GM23338 (cell line): ENCODE data around the gene MOB3B. TPM values are rescaled to one million over a fixed set of nuclear protein-coding genes. Genes with fewer than 3 reads are reported as not detected.

Experiments
- ATAC-seq: fragments of 200-7000 bp; cut with Tn5 transposase; 3 replicates; pipeline ENCODE4 v1.9.1; 2020
- DNase-seq: peaks from one replicate; pipeline ENCODE4 v3.0.0-alpha.2; 2015; ENCODE audit warnings: low spot score
- H2AFZ ChIP-seq: fragments of 200-600 bp; sonication (generic); 2 replicates; pipeline ENCODE4 v1.8.0; 2016; ENCODE audit warnings: antibody characterized with exemption, mild to moderate bottlenecking, moderate library complexity
- H3F3A ChIP-seq: fragments of 200-600 bp; sonication (generic); replicated peaks from 2 replicates; pipeline ENCODE4 v1.8.0; 2017; ENCODE audit warnings: antibody characterized with exemption, mixed run types, low read depth
- H3K27ac ChIP-seq: fragments of 200-600 bp; sonication (generic); 2 replicates; pipeline ENCODE4 v1.6.1; 2016; ENCODE audit warnings: low read depth
- H3K27me3 ChIP-seq: fragments of 200-600 bp; sonication (generic); 2 replicates; pipeline ENCODE4 v1.8.0; 2016; ENCODE audit warnings: mild to moderate bottlenecking, mixed run types, moderate library complexity; ENCODE audit not compliant: insufficient read depth
- H3K36me3 ChIP-seq: fragments of 200-600 bp; sonication (generic); 2 replicates; pipeline ENCODE4 v1.8.0; 2016; ENCODE audit warnings: mild to moderate bottlenecking; ENCODE audit not compliant: insufficient read depth
- H3K4me1 ChIP-seq: fragments of 200-600 bp; sonication (generic); 2 replicates; pipeline ENCODE4 v1.8.0; 2016; ENCODE audit warnings: mild to moderate bottlenecking, moderate library complexity; ENCODE audit not compliant: insufficient read depth
- H3K4me2 ChIP-seq: fragments of 200-600 bp; sonication (generic); 2 replicates; pipeline ENCODE4 v1.7.1; 2017; ENCODE audit warnings: mixed run types
- H3K4me3 ChIP-seq: fragments of 200-600 bp; sonication (generic); 2 replicates; pipeline ENCODE4 v1.6.1; 2016; ENCODE audit warnings: mixed run types
- H3K79me2 ChIP-seq: fragments of 200-600 bp; sonication (generic); replicated peaks from 2 replicates; pipeline ENCODE4 v1.8.0; 2017; ENCODE audit warnings: mild to moderate bottlenecking; ENCODE audit not compliant: insufficient read depth
- H3K9me2 ChIP-seq: fragments of 200-600 bp; sonication (generic); 2 replicates; pipeline ENCODE4 v1.8.0; 2017; ENCODE audit not compliant: insufficient read depth
- H4K20me1 ChIP-seq: fragments of 200-600 bp; sonication (generic); replicated peaks from 2 replicates; pipeline ENCODE4 v1.8.0; 2017; ENCODE audit warnings: mild to moderate bottlenecking; ENCODE audit not compliant: insufficient read depth
- H3K27ac Mint-ChIP-seq: 2 replicates; pipeline ENCODE4 v1.8.0; 2020; ENCODE audit warnings: inconsistent platforms, mild to moderate bottlenecking, moderate library complexity, mixed read lengths
- H3K27me3 Mint-ChIP-seq: 3 replicates; pipeline ENCODE4 v1.8.0; 2022; ENCODE audit warnings: low read depth, mild to moderate bottlenecking, moderate library complexity, mixed read lengths, inconsistent platforms; ENCODE audit not compliant: insufficient read depth, poor library complexity
- H3K36me3 Mint-ChIP-seq: 3 replicates; pipeline ENCODE4 v1.8.0; 2021; ENCODE audit warnings: low read depth, mild to moderate bottlenecking, inconsistent platforms, moderate library complexity, mixed read lengths
- H3K4me1 Mint-ChIP-seq: 3 replicates; pipeline ENCODE4 v1.8.0; 2020; ENCODE audit warnings: mild to moderate bottlenecking, inconsistent platforms, mixed read lengths
- H3K4me3 Mint-ChIP-seq: 3 replicates; pipeline ENCODE4 v1.8.0; 2021; ENCODE audit warnings: moderate library complexity, mild to moderate bottlenecking, inconsistent platforms, mixed read lengths
- H3K9me3 Mint-ChIP-seq: 3 replicates; pipeline ENCODE4 v1.8.0; 2020; ENCODE audit warnings: moderate library complexity, mild to moderate bottlenecking, inconsistent platforms, mixed read lengths
- CREB1 ChIP-seq: fragments of 250-450 bp; sonication (Bioruptor Pico); IDR thresholded peaks from 2 replicates; pipeline ENCODE4 v1.5.0; 2020; ENCODE audit warnings: low read depth, mild to moderate bottlenecking, moderate library complexity
- CTCF ChIP-seq, 2 experiments: fragments of 200-600 bp in 1 of 2; sonication (generic) in 1 of 2; conservative IDR thresholded peaks; 2 replicates each; pipeline versions ENCODE4 v1.5.1 to v1.6.1; 2016 to 2017; ENCODE audit warnings: antibody characterized with exemption in 2 of 2, low read depth in 2 of 2, mild to moderate bottlenecking in 2 of 2, moderate library complexity in 1 of 2
- EZH2phosphoT487 ChIP-seq: fragments of 200-600 bp; sonication (generic); IDR thresholded peaks from one replicate; pipeline ENCODE4 v1.8.1; 2018; ENCODE audit warnings: antibody characterized with exemption; ENCODE audit not compliant: unreplicated experiment
- JUNB ChIP-seq: IDR thresholded peaks from one replicate; pipeline ENCODE4 v1.6.1; 2016; ENCODE audit warnings: antibody characterized with exemption; ENCODE audit not compliant: unreplicated experiment
- NANOG ChIP-seq: IDR thresholded peaks from 2 replicates; pipeline ENCODE4 v1.6.1; 2016; ENCODE audit warnings: antibody characterized with exemption, borderline replicate concordance
- POLR2AphosphoS5 ChIP-seq: IDR thresholded peaks from 2 replicates; pipeline ENCODE4 v1.6.1; 2016; ENCODE audit warnings: antibody characterized with exemption, low read depth
- STAT1 ChIP-seq: IDR thresholded peaks from one replicate; pipeline ENCODE4 v1.6.1; 2016; ENCODE audit warnings: antibody characterized with exemption; ENCODE audit not compliant: unreplicated experiment
- ZNF331 ChIP-seq: fragments of 250-450 bp; sonication (Bioruptor Pico); IDR thresholded peaks from 2 replicates; pipeline ENCODE4 v1.5.0; 2020; ENCODE audit warnings: low read depth, mild to moderate bottlenecking, moderate library complexity
- polyA plus RNA-seq: library from polyadenylated mRNA; unstranded; fragments of >200 nt; fragmentation: Nextera tagmentation; extraction: Ambion mirVana; gene quantifications from 2 replicates; pipeline ENCODE4 v1.2.1, GENCODE V29; 2016
- total RNA-seq: library from RNA; depleted of rRNA; stranded (reverse); fragments of >200 nt; shearing (Covaris generic); gene quantifications from 2 replicates; pipeline ENCODE4 v1.2.3, GENCODE V29; 2014
- TF ChIP-seq, protein P1 (sequence below): fragments of 250-450 bp; sonication (Bioruptor Pico); IDR thresholded peaks from 2 replicates; pipeline ENCODE4 v1.5.0; 2020; ENCODE audit warnings: mild to moderate bottlenecking, moderate library complexity
- TF ChIP-seq, protein P2 (sequence below): IDR thresholded peaks from one replicate; pipeline ENCODE4 v1.6.1; 2018; ENCODE audit warnings: antibody characterized with exemption; ENCODE audit not compliant: unreplicated experiment
- TF ChIP-seq, protein P3 (sequence below): IDR thresholded peaks from 2 replicates; pipeline ENCODE4 v1.6.1; 2016; ENCODE audit warnings: antibody characterized with exemption

MOB3B gene
- total and polyA plus RNA-seq, 2 experiments from 2014 or later, result 7.6 to 12.1 TPM

DNA sequence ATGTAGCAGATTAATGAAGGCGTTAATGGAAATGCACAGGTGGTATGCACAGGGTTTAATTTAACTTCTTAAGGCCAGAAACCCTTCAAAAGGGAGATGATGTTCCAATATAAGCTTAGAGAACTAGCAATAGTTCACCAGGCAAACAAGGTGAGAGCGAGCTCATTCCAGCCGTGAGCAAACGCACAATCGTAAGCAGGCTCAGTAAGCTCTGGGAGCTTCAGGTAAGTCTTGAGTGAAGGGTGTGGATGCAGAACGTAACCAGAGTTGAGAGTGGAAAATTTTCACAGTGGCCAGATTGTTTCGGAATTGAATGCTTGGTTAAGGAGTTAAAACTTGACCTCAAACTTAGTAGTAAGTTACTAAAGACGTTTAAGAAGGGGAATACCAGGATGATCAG is 238.3 kb downstream of the MOB3B start (continued):
- TF ChIP-seq, protein P1, sequence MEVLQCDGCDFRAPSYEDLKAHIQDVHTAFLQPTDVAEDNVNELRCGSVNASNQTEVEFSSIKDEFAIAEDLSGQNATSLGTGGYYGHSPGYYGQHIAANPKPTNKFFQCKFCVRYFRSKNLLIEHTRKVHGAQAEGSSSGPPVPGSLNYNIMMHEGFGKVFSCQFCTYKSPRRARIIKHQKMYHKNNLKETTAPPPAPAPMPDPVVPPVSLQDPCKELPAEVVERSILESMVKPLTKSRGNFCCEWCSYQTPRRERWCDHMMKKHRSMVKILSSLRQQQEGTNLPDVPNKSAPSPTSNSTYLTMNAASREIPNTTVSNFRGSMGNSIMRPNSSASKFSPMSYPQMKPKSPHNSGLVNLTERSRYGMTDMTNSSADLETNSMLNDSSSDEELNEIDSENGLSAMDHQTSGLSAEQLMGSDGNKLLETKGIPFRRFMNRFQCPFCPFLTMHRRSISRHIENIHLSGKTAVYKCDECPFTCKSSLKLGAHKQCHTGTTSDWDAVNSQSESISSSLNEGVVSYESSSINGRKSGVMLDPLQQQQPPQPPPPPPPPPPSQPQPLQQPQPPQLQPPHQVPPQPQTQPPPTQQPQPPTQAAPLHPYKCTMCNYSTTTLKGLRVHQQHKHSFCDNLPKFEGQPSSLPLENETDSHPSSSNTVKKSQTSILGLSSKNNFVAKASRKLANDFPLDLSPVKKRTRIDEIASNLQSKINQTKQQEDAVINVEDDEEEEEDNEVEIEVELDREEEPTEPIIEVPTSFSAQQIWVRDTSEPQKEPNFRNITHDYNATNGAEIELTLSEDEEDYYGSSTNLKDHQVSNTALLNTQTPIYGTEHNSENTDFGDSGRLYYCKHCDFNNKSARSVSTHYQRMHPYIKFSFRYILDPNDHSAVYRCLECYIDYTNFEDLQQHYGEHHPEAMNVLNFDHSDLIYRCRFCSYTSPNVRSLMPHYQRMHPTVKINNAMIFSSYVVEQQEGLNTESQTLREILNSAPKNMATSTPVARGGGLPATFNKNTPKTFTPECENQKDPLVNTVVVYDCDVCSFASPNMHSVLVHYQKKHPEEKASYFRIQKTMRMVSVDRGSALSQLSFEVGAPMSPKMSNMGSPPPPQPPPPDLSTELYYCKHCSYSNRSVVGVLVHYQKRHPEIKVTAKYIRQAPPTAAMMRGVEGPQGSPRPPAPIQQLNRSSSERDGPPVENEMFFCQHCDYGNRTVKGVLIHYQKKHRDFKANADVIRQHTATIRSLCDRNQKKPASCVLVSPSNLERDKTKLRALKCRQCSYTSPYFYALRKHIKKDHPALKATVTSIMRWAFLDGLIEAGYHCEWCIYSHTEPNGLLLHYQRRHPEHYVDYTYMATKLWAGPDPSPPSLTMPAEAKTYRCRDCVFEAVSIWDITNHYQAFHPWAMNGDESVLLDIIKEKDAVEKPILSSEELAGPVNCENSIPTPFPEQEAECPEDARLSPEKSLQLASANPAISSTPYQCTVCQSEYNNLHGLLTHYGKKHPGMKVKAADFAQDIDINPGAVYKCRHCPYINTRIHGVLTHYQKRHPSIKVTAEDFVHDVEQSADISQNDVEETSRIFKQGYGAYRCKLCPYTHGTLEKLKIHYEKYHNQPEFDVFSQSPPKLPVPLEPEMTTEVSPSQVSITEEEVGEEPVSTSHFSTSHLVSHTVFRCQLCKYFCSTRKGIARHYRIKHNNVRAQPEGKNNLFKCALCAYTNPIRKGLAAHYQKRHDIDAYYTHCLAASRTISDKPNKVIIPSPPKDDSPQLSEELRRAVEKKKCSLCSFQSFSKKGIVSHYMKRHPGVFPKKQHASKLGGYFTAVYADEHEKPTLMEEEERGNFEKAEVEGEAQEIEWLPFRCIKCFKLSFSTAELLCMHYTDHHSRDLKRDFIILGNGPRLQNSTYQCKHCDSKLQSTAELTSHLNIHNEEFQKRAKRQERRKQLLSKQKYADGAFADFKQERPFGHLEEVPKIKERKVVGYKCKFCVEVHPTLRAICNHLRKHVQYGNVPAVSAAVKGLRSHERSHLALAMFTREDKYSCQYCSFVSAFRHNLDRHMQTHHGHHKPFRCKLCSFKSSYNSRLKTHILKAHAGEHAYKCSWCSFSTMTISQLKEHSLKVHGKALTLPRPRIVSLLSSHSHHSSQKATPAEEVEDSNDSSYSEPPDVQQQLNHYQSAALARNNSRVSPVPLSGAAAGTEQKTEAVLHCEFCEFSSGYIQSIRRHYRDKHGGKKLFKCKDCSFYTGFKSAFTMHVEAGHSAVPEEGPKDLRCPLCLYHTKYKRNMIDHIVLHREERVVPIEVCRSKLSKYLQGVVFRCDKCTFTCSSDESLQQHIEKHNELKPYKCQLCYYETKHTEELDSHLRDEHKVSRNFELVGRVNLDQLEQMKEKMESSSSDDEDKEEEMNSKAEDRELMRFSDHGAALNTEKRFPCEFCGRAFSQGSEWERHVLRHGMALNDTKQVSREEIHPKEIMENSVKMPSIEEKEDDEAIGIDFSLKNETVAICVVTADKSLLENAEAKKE (CRISPR knock-in tag), result no peak
- TF ChIP-seq CREB1 (no peak), CTCF (conservative IDR thresholded peaks at IDR 0.05; ENCODE audit: low read depth in 2 of 2) (no peak), NANOG (no peak)

DNA sequence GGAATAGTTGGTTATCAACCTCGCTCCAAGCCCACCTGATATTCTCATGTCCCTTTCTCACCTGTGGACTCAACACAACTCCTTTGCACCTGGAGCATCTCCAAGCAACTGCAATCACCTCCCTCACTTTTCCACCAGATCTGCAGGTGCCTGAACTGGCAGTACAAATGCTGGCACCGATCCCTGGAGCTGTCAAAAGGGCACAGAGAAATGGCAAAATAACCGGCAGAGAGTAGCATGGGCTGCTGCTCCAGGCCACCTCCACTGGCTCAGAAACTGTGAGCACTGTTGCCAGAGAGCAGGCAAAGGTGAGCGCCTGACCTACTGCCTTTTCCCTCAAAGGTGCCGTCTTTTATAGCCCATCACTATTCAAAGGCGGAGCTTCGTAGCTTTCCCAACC is 247.3 kb downstream of the MOB3B start:
- no peak overlapping the region for H3K4me3 ChIP-seq
- H3K36me3 Mint-ChIP-seq, result no peaks in the 10 kb centered on the region
- no peak overlapping the region for H2AFZ ChIP-seq
- H3K36me3 ChIP-seq, result no peaks in the 10 kb centered on the region
- H3F3A ChIP-seq, result no peaks in the 10 kb centered on the region
- H3K27me3 ChIP-seq, result no peaks in the 10 kb centered on the region
- H3K27ac ChIP-seq, result no peak overlapping the region
- 0 out of 2 replicates have a peak, but pooled peaks cover 3% of the 10 kb centered on the region for H3K9me2 ChIP-seq
- ATAC-seq, result no peak
- DNase-seq, result no peak
- H3K4me3 Mint-ChIP-seq, result no peak overlapping the region
- H4K20me1 ChIP-seq, result no peaks in the 10 kb centered on the region
- H3K4me1 Mint-ChIP-seq, result peaks cover 16% of the 10 kb centered on the region
- no peaks in the 10 kb centered on the region for H3K79me2 ChIP-seq
- no peaks in the 10 kb centered on the region for H3K27me3 Mint-ChIP-seq
- H3K9me3 Mint-ChIP-seq, result no peaks in the 10 kb centered on the region
- H3K4me2 ChIP-seq, result no peak overlapping the region
- H3K4me1 ChIP-seq, result no peaks in the 10 kb centered on the region
- H3K27ac Mint-ChIP-seq, result no peak overlapping the region
- TF ChIP-seq ZNF331 (no peak), STAT1 (no peak), POLR2AphosphoS5 (no peak), EZH2phosphoT487 (no peak), JUNB (no peak), NANOG (no peak), CTCF (conservative IDR thresholded peaks at IDR 0.05; ENCODE audit: low read depth in 2 of 2) (no peak)
- TF ChIP-seq, protein P2, sequence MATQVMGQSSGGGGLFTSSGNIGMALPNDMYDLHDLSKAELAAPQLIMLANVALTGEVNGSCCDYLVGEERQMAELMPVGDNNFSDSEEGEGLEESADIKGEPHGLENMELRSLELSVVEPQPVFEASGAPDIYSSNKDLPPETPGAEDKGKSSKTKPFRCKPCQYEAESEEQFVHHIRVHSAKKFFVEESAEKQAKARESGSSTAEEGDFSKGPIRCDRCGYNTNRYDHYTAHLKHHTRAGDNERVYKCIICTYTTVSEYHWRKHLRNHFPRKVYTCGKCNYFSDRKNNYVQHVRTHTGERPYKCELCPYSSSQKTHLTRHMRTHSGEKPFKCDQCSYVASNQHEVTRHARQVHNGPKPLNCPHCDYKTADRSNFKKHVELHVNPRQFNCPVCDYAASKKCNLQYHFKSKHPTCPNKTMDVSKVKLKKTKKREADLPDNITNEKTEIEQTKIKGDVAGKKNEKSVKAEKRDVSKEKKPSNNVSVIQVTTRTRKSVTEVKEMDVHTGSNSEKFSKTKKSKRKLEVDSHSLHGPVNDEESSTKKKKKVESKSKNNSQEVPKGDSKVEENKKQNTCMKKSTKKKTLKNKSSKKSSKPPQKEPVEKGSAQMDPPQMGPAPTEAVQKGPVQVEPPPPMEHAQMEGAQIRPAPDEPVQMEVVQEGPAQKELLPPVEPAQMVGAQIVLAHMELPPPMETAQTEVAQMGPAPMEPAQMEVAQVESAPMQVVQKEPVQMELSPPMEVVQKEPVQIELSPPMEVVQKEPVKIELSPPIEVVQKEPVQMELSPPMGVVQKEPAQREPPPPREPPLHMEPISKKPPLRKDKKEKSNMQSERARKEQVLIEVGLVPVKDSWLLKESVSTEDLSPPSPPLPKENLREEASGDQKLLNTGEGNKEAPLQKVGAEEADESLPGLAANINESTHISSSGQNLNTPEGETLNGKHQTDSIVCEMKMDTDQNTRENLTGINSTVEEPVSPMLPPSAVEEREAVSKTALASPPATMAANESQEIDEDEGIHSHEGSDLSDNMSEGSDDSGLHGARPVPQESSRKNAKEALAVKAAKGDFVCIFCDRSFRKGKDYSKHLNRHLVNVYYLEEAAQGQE, result no peak
- TF ChIP-seq, protein P3, sequence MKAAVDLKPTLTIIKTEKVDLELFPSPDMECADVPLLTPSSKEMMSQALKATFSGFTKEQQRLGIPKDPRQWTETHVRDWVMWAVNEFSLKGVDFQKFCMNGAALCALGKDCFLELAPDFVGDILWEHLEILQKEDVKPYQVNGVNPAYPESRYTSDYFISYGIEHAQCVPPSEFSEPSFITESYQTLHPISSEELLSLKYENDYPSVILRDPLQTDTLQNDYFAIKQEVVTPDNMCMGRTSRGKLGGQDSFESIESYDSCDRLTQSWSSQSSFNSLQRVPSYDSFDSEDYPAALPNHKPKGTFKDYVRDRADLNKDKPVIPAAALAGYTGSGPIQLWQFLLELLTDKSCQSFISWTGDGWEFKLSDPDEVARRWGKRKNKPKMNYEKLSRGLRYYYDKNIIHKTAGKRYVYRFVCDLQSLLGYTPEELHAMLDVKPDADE, result no peak
